Gastrocnemius medialis (tissue), 4 donors: ENCODE data around the gene RNF115.

ENCODE experiments used
- CTCF ChIP-seq, 5 experiments: fragments of 450-650 bp in 3 of 5; fragments of 200-600 bp in 2 of 5; sonication (generic) in 2 of 5; IDR thresholded peaks in 4 of 5; conservative IDR thresholded peaks in 1 of 5; 1 replicate in 4 of 5; 2 replicates in 1 of 5; pipeline ENCODE4 v1.5.1; 2016 to 2019; ENCODE audit warnings: antibody characterized with exemption in 5 of 5, mild to moderate bottlenecking in 3 of 5, moderate library complexity in 3 of 5
- POLR2A ChIP-seq, 2 donors: fragments of 450-650 bp; IDR thresholded peaks; one replicate each; pipeline ENCODE4 v1.6.1; 2017; ENCODE audit warnings: antibody characterized with exemption in 2 of 2, mild to moderate bottlenecking in 2 of 2, moderate library complexity in 2 of 2

- TF ChIP-seq CTCF (IDR thresholded peaks at IDR 0.05 in 4 of 5, conservative IDR thresholded peaks at IDR 0.05 in 1 of 5) (no peak), POLR2A (IDR thresholded peaks at IDR 0.05) (no peak)
These were observed 93.0 kb downstream of the RNF115 start for GRCh38 chr1:145730900-145731299.
